HL-60 (cell line): ENCODE measurements around the gene DSCAML1.

Experiments used
- CTCF ChIP-seq: IDR thresholded peaks from one replicate; pipeline ENCODE4 v1.5.1; 2011; ENCODE audit warnings: low read length, control low read depth, inconsistent platforms; ENCODE audit not compliant: insufficient read depth
- GABPA ChIP-seq: IDR thresholded peaks from 2 replicates; pipeline ENCODE4 v1.6.1; 2012; ENCODE audit warnings: low read depth
- POLR2AphosphoS5 ChIP-seq: IDR thresholded peaks from 2 replicates; pipeline ENCODE4 v1.6.1; 2012; ENCODE audit warnings: low read depth
- TF ChIP-seq, protein P1 (sequence below): IDR thresholded peaks from 2 replicates; pipeline ENCODE4 v1.6.1; 2012; ENCODE audit warnings: low read depth; ENCODE audit not compliant: insufficient replicate concordance

DNA sequence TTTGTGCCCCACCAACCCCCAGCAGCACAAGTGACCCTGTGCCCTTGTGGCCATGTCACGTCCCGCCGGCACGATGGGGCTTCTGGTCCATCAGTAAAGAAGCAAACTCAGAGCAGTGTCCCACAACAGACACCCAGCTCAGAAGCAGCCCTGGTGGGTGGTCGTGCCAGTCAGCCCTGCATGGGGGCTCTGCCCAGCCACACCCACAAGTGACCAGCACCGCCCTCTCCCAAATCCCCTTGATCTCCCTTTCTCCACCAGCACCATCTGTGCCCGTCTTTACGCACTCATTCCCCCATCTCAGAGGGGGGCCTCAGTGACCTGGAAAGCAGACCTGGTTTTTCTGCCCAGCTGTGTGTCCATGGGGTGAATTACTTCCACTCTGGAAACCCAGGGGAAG lies 149.1 kb downstream of the DSCAML1 start:
- TF ChIP-seq POLR2AphosphoS5 (no peak), CTCF (no peak), GABPA (no peak)
- TF ChIP-seq, protein P1, sequence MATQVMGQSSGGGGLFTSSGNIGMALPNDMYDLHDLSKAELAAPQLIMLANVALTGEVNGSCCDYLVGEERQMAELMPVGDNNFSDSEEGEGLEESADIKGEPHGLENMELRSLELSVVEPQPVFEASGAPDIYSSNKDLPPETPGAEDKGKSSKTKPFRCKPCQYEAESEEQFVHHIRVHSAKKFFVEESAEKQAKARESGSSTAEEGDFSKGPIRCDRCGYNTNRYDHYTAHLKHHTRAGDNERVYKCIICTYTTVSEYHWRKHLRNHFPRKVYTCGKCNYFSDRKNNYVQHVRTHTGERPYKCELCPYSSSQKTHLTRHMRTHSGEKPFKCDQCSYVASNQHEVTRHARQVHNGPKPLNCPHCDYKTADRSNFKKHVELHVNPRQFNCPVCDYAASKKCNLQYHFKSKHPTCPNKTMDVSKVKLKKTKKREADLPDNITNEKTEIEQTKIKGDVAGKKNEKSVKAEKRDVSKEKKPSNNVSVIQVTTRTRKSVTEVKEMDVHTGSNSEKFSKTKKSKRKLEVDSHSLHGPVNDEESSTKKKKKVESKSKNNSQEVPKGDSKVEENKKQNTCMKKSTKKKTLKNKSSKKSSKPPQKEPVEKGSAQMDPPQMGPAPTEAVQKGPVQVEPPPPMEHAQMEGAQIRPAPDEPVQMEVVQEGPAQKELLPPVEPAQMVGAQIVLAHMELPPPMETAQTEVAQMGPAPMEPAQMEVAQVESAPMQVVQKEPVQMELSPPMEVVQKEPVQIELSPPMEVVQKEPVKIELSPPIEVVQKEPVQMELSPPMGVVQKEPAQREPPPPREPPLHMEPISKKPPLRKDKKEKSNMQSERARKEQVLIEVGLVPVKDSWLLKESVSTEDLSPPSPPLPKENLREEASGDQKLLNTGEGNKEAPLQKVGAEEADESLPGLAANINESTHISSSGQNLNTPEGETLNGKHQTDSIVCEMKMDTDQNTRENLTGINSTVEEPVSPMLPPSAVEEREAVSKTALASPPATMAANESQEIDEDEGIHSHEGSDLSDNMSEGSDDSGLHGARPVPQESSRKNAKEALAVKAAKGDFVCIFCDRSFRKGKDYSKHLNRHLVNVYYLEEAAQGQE: no peak
